LNCAP (cell line): ENCODE data around the gene SLC48A1.

ENCODE experiments used
- CTCF ChIP-seq: fragments of 450-650 bp; IDR thresholded peaks from 2 replicates; pipeline ENCODE4 v1.5.1; 2017; ENCODE audit warnings: mild to moderate bottlenecking

SLC48A1 gene

GRCh38 chr12:47820631-47821345, 47.8 kb downstream of the SLC48A1 start:
- TF ChIP-seq CTCF = no peak

- TF ChIP-seq CTCF = no peak
Observed at GRCh38 chr12:47821346-47821706, 48.3 kb downstream of the SLC48A1 start.

GRCh38 chr12:47822401-47822800, 49.4 kb downstream of the SLC48A1 start:
- TF ChIP-seq CTCF = no peak

- TF ChIP-seq CTCF = no peak
Observed at GRCh38 chr12:47822863-47823262, 49.8 kb downstream of the SLC48A1 start.

- no peak for TF ChIP-seq CTCF
Observed at GRCh38 chr12:47823422-47824086, 50.5 kb downstream of the SLC48A1 start.

- TF ChIP-seq CTCF = no peak
Observed at GRCh38 chr12:47824198-47824597, 51.2 kb downstream of the SLC48A1 start.

- TF ChIP-seq CTCF = no peak
Observed at GRCh38 chr12:47824635-47825034, 51.6 kb downstream of the SLC48A1 start.
